ENCODE results near the gene USP20.

DNA sequence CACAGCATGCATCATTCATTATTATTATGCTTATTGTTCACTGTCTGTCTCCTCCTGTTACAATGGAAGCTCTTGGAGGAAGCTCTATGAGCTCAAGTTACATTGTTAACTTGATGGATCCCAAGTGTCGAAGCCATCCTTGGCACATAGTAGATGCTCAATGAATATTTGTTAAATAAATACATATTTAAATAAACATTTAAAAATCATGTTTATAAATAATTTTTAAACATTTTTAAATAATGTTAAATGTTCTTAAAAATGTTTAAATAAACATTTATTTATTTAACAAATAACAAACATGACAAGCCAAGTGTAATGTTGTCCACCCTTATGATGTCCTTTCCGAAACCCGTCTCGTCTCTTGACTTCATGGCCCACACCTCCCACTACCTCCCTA is 69.5 kb downstream of the USP20 start:
- TF ChIP-seq, protein P1, sequence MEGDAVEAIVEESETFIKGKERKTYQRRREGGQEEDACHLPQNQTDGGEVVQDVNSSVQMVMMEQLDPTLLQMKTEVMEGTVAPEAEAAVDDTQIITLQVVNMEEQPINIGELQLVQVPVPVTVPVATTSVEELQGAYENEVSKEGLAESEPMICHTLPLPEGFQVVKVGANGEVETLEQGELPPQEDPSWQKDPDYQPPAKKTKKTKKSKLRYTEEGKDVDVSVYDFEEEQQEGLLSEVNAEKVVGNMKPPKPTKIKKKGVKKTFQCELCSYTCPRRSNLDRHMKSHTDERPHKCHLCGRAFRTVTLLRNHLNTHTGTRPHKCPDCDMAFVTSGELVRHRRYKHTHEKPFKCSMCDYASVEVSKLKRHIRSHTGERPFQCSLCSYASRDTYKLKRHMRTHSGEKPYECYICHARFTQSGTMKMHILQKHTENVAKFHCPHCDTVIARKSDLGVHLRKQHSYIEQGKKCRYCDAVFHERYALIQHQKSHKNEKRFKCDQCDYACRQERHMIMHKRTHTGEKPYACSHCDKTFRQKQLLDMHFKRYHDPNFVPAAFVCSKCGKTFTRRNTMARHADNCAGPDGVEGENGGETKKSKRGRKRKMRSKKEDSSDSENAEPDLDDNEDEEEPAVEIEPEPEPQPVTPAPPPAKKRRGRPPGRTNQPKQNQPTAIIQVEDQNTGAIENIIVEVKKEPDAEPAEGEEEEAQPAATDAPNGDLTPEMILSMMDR (IDR thresholded peaks at IDR 0.05) = no peak
- TF ChIP-seq POLR2A (IDR thresholded peaks at IDR 0.05) = no peak

All from heart left ventricle (tissue), 13 donors.